OCI-LY1 (cell line): Measurements from ENCODE around the gene HPCAL1.

Source experiments
- EZH2 ChIP-seq: fragments of 200-600 bp; sonication (generic), shearing (Covaris generic); IDR thresholded peaks from 2 replicates; pipeline ENCODE4 v1.8.0; 2017; ENCODE audit warnings: borderline replicate concordance, mixed run types, mild to moderate bottlenecking, antibody characterized with exemption, low read length, moderate library complexity, mixed read lengths
- TF ChIP-seq, protein P1 (sequence below): fragments of 200-600 bp; sonication (generic), shearing (Covaris generic); IDR thresholded peaks from 2 replicates; pipeline ENCODE4 v1.5.1; 2017; ENCODE audit warnings: mild to moderate bottlenecking, antibody characterized with exemption, low read length, moderate library complexity, mixed read lengths

DNA sequence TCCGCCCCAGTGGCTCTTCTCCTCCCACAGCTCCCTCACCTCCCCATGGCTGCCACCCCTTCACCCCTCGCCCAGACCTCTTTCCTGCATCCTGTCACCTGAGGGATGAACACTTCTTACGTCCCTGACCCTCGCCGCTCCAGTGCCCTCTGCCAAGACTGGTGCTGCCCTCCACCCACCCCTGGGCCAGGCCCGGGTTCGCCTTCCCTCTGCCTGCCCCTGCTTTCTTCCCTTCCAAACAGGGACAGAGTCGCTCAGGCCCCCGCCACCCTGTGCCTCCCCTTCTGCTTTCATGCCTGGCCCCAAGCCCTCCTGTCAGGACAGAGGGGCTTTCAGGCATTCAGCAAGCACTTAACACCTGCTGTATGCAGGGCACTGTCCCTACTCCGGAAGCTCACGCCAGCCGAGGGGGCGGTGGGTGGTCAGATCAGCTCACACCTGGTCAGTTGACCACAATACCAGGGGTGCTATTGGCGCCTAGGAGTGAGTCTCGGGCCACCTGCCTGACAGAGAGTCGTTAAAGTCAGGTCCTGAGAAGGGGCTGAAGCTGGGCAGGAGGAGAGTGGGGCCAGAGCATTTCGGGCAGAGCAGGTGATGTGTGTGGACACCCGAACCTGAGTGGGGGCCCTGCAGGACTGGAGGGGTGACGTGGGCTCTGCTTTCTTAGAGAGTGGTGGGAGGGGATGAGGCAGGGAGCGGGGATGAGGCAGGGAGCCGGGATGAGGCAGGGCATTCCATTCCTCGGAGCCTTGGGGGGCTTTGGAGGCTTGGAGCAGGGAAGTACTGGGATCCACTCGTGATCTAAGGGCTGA lies 26.0 kb upstream of the HPCAL1 start:
- TF ChIP-seq, protein P1, sequence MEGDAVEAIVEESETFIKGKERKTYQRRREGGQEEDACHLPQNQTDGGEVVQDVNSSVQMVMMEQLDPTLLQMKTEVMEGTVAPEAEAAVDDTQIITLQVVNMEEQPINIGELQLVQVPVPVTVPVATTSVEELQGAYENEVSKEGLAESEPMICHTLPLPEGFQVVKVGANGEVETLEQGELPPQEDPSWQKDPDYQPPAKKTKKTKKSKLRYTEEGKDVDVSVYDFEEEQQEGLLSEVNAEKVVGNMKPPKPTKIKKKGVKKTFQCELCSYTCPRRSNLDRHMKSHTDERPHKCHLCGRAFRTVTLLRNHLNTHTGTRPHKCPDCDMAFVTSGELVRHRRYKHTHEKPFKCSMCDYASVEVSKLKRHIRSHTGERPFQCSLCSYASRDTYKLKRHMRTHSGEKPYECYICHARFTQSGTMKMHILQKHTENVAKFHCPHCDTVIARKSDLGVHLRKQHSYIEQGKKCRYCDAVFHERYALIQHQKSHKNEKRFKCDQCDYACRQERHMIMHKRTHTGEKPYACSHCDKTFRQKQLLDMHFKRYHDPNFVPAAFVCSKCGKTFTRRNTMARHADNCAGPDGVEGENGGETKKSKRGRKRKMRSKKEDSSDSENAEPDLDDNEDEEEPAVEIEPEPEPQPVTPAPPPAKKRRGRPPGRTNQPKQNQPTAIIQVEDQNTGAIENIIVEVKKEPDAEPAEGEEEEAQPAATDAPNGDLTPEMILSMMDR: no peak
- no peak for TF ChIP-seq EZH2
